TTC549 (cell line): ENCODE results near the gene TSN.

Experiments used
- FAIRE-seq: peaks from 2 replicates; lab custom pipeline; 2012; peaks lifted over from hg19 to GRCh38; lab: Jason Lieb, UNC

The TSN gene

GRCh38 chr2:121746071-121746578 lies 9.3 kb upstream of the TSN start:
- no peak for FAIRE-seq

- FAIRE-seq = peak; percentile 45
These were observed 7.2 kb upstream of the TSN start for GRCh38 chr2:121748202-121748601.

- FAIRE-seq = no peak
These were observed 607 bp upstream of the TSN start for GRCh38 chr2:121754851-121755236.

GRCh38 chr2:121764681-121765228 lies 9.3 kb downstream of the TSN start:
- no peak for FAIRE-seq

- no peak for FAIRE-seq
These were observed 11.2 kb downstream of the TSN start for GRCh38 chr2:121766624-121767023.

GRCh38 chr2:121768143-121768755 lies 12.8 kb downstream of the TSN start:
- FAIRE-seq = no peak

- no peak for FAIRE-seq
These were observed 16.7 kb downstream of the TSN start for GRCh38 chr2:121771976-121772742.

GRCh38 chr2:121774235-121774634 lies 18.8 kb downstream of the TSN start:
- no peak for FAIRE-seq

GRCh38 chr2:121776361-121776760 lies 20.9 kb downstream of the TSN start:
- FAIRE-seq = no peak

- no peak for FAIRE-seq
These were observed 21.6 kb downstream of the TSN start for GRCh38 chr2:121776885-121777698.

- no peak for FAIRE-seq
These were observed 22.2 kb downstream of the TSN start for GRCh38 chr2:121777699-121778058.

- FAIRE-seq = no peak
These were observed 23.5 kb downstream of the TSN start for GRCh38 chr2:121778741-121779487.

GRCh38 chr2:121783180-121783579 lies 27.7 kb downstream of the TSN start:
- FAIRE-seq = no peak

- FAIRE-seq = no peak
These were observed 33.2 kb downstream of the TSN start for GRCh38 chr2:121788685-121789084.

- no peak for FAIRE-seq
These were observed 35.0 kb downstream of the TSN start for GRCh38 chr2:121790276-121790956.

- no peak for FAIRE-seq
These were observed 35.8 kb downstream of the TSN start for GRCh38 chr2:121791290-121791689.

GRCh38 chr2:121791801-121792221 lies 36.4 kb downstream of the TSN start:
- FAIRE-seq = no peak

GRCh38 chr2:121793816-121794215 lies 38.4 kb downstream of the TSN start:
- no peak for FAIRE-seq

- no peak for FAIRE-seq
These were observed 38.8 kb downstream of the TSN start for GRCh38 chr2:121794233-121794632.

GRCh38 chr2:121796239-121796638 lies 40.8 kb downstream of the TSN start:
- no peak for FAIRE-seq

- no peak for FAIRE-seq
These were observed 43.2 kb downstream of the TSN start for GRCh38 chr2:121798617-121799016.
